ENCODE measurements around the gene FOXO6.
A peak's percentile ranks its signal among the peaks of the same experiment; 100 is the strongest.

Gene FOXO6

GRCh38 chr1:41356752-41357151, 4.5 kb upstream of the FOXO6 start:
- Histone ChIP-seq H3K36me3 (ENCODE audit: control insufficient read depth in 1 of 2, insufficient read depth in 2 of 2, low read length in 2 of 2) (no peaks in the 10 kb centered on the region), H3K9me3 (ENCODE audit: control insufficient read depth in 1 of 2, low read length in 2 of 2) (no peaks in the 10 kb centered on the region), H3K27ac (ENCODE audit: low read length) (no peak overlapping the region), H3K4me3 (ENCODE audit: low read depth in 1 of 2, low read length in 2 of 2) (no peak overlapping the region), H3K27me3 (ENCODE audit: low read depth, low read length) (no peaks in the 10 kb centered on the region), H3K4me1 (ENCODE audit: control insufficient read depth in 1 of 2, insufficient read depth in 2 of 2, low read length in 2 of 2) (peaks cover 0 to 20% of the 10 kb centered on the region in 2 donors)

GRCh38 chr1:41357451-41358101, 3.7 kb upstream of the FOXO6 start:
- peaks cover 6% of the 10 kb centered on the region for H3K27me3 ChIP-seq (ENCODE audit: low read depth, low read length)
- no peaks in the 10 kb centered on the region for H3K36me3 ChIP-seq (ENCODE audit: control insufficient read depth in 1 of 2, insufficient read depth in 2 of 2, low read length in 2 of 2)
- H3K9me3 ChIP-seq (ENCODE audit: control insufficient read depth in 1 of 2, low read length in 2 of 2), result no peaks in the 10 kb centered on the region
- H3K4me1 ChIP-seq (ENCODE audit: control insufficient read depth in 1 of 2, insufficient read depth in 2 of 2, low read length in 2 of 2), result peaks cover 0 to 27% of the 10 kb centered on the region in 2 donors
- H3K4me3 ChIP-seq (ENCODE audit: low read depth in 1 of 2, low read length in 2 of 2), result no peak overlapping the region
- H3K27ac ChIP-seq (ENCODE audit: low read length), result no peak overlapping the region

- Histone ChIP-seq H3K36me3 (ENCODE audit: control insufficient read depth in 1 of 2, insufficient read depth in 2 of 2, low read length in 2 of 2) (no peaks in the 10 kb centered on the region), H3K27ac (ENCODE audit: low read length) (no peak overlapping the region), H3K4me3 (ENCODE audit: low read depth in 1 of 2, low read length in 2 of 2) (no peak overlapping the region), H3K9me3 (ENCODE audit: control insufficient read depth in 1 of 2, low read length in 2 of 2) (no peaks in the 10 kb centered on the region), H3K27me3 (ENCODE audit: low read depth, low read length) (peaks cover 13% of the 10 kb centered on the region), H3K4me1 (ENCODE audit: control insufficient read depth in 1 of 2, insufficient read depth in 2 of 2, low read length in 2 of 2) (peaks cover 0 to 34% of the 10 kb centered on the region in 2 donors)
Measured at GRCh38 chr1:41358131-41359021, 2.9 kb upstream of the FOXO6 start.

GRCh38 chr1:41359211-41360073, 1.8 kb upstream of the FOXO6 start:
- Histone ChIP-seq H3K36me3 (ENCODE audit: control insufficient read depth in 1 of 2, insufficient read depth in 2 of 2, low read length in 2 of 2) (no peaks in the 10 kb centered on the region), H3K4me1 (ENCODE audit: control insufficient read depth in 1 of 2, insufficient read depth in 2 of 2, low read length in 2 of 2) (peaks cover 0 to 34% of the 10 kb centered on the region in 2 donors), H3K9me3 (ENCODE audit: control insufficient read depth in 1 of 2, low read length in 2 of 2) (no peaks in the 10 kb centered on the region), H3K4me3 (ENCODE audit: low read depth in 1 of 2, low read length in 2 of 2) (no peak overlapping the region), H3K27me3 (ENCODE audit: low read depth, low read length) (peaks cover 13% of the 10 kb centered on the region), H3K27ac (ENCODE audit: low read length) (no peak overlapping the region)

GRCh38 chr1:41360074-41360785, 1.0 kb upstream of the FOXO6 start:
- no peaks in the 10 kb centered on the region for H3K9me3 ChIP-seq (ENCODE audit: control insufficient read depth in 1 of 2, low read length in 2 of 2)
- peak overlapping the region; percentile 19 to 46 for H3K4me3 ChIP-seq (ENCODE audit: low read depth in 1 of 2, low read length in 2 of 2)
- H3K4me1 ChIP-seq (ENCODE audit: control insufficient read depth in 1 of 2, insufficient read depth in 2 of 2, low read length in 2 of 2), result peaks cover 0 to 34% of the 10 kb centered on the region in 2 donors
- H3K27me3 ChIP-seq (ENCODE audit: low read depth, low read length), result peaks cover 13% of the 10 kb centered on the region
- no peaks in the 10 kb centered on the region for H3K36me3 ChIP-seq (ENCODE audit: control insufficient read depth in 1 of 2, insufficient read depth in 2 of 2, low read length in 2 of 2)
- H3K27ac ChIP-seq (ENCODE audit: low read length), result no peak overlapping the region

- Histone ChIP-seq H3K9me3 (ENCODE audit: control insufficient read depth in 1 of 2, low read length in 2 of 2) (no peaks in the 10 kb centered on the region), H3K4me3 (ENCODE audit: low read depth in 1 of 2, low read length in 2 of 2) (peak overlapping the region; percentile 30 to 69), H3K4me1 (ENCODE audit: control insufficient read depth in 1 of 2, insufficient read depth in 2 of 2, low read length in 2 of 2) (peaks cover 0 to 44% of the 10 kb centered on the region in 2 donors), H3K27me3 (ENCODE audit: low read depth, low read length) (peaks cover 13% of the 10 kb centered on the region), H3K27ac (ENCODE audit: low read length) (no peak overlapping the region), H3K36me3 (ENCODE audit: control insufficient read depth in 1 of 2, insufficient read depth in 2 of 2, low read length in 2 of 2) (no peaks in the 10 kb centered on the region)
Measured at GRCh38 chr1:41361495-41362356, 492 bp downstream of the FOXO6 start.

GRCh38 chr1:41362357-41362721, 1.1 kb downstream of the FOXO6 start:
- peaks cover 0 to 46% of the 10 kb centered on the region in 2 donors for H3K4me1 ChIP-seq (ENCODE audit: control insufficient read depth in 1 of 2, insufficient read depth in 2 of 2, low read length in 2 of 2)
- no peaks in the 10 kb centered on the region for H3K36me3 ChIP-seq (ENCODE audit: control insufficient read depth in 1 of 2, insufficient read depth in 2 of 2, low read length in 2 of 2)
- no peaks in the 10 kb centered on the region for H3K9me3 ChIP-seq (ENCODE audit: control insufficient read depth in 1 of 2, low read length in 2 of 2)
- peak overlapping the region in 1 of 2 donors; percentile 69 for H3K4me3 ChIP-seq (ENCODE audit: low read depth in 1 of 2, low read length in 2 of 2)
- H3K27me3 ChIP-seq (ENCODE audit: low read depth, low read length), result peaks cover 18% of the 10 kb centered on the region
- no peak overlapping the region for H3K27ac ChIP-seq (ENCODE audit: low read length)

GRCh38 chr1:41362749-41363590, 1.7 kb downstream of the FOXO6 start:
- Histone ChIP-seq H3K4me3 (ENCODE audit: low read depth in 1 of 2, low read length in 2 of 2) (peak overlapping the region in 1 of 2 donors; percentile 69), H3K27ac (ENCODE audit: low read length) (no peak overlapping the region), H3K4me1 (ENCODE audit: control insufficient read depth in 1 of 2, insufficient read depth in 2 of 2, low read length in 2 of 2) (peaks cover 0 to 40% of the 10 kb centered on the region in 2 donors), H3K9me3 (ENCODE audit: control insufficient read depth in 1 of 2, low read length in 2 of 2) (no peaks in the 10 kb centered on the region), H3K27me3 (ENCODE audit: low read depth, low read length) (peaks cover 25% of the 10 kb centered on the region), H3K36me3 (ENCODE audit: control insufficient read depth in 1 of 2, insufficient read depth in 2 of 2, low read length in 2 of 2) (no peaks in the 10 kb centered on the region)

- Histone ChIP-seq H3K4me1 (ENCODE audit: control insufficient read depth in 1 of 2, insufficient read depth in 2 of 2, low read length in 2 of 2) (peaks cover 0 to 37% of the 10 kb centered on the region in 2 donors), H3K36me3 (ENCODE audit: control insufficient read depth in 1 of 2, insufficient read depth in 2 of 2, low read length in 2 of 2) (no peaks in the 10 kb centered on the region), H3K4me3 (ENCODE audit: low read depth in 1 of 2, low read length in 2 of 2) (no peak overlapping the region), H3K27me3 (ENCODE audit: low read depth, low read length) (peaks cover 29% of the 10 kb centered on the region), H3K9me3 (ENCODE audit: control insufficient read depth in 1 of 2, low read length in 2 of 2) (no peaks in the 10 kb centered on the region), H3K27ac (ENCODE audit: low read length) (no peak overlapping the region)
Measured at GRCh38 chr1:41363591-41364320, 2.5 kb downstream of the FOXO6 start.
